ENCODE data around the gene DCLK1. TPM values are rescaled to one million over a fixed set of nuclear protein-coding genes. Genes with fewer than 3 reads are reported as not detected.

DCLK1 gene
- total RNA-seq, 3 donors from 2014 or later (not counting 1 experiment from before 2014, with no cell fraction given), result not detected

- intact Hi-C loops (cut with micrococcal nuclease), result no loop called here
- peaks cover 14 to 16% of the 10 kb centered on the region in 2 donors for H3K9me3 Mint-ChIP-seq
- H3K27ac Mint-ChIP-seq, result no peak overlapping the region
- DNase-seq (no peak), ATAC-seq (no peak)
- WGBS (ENCODE audit: insufficient coverage), result 73% methylated on average over 4 of the region's 4 CpGs
- H3K27me3 Mint-ChIP-seq (ENCODE audit: low read depth in 2 of 2), result no peaks in the 10 kb centered on the region
- Histone ChIP-seq H3K27me3 (ENCODE audit: control insufficient read depth, insufficient read depth, low read length) (no peaks in the 10 kb centered on the region), H3K36me3 (ENCODE audit: control insufficient read depth, insufficient read depth, low read length) (no peaks in the 10 kb centered on the region), H3K9me3 (ENCODE audit: control insufficient read depth, insufficient read depth, low read length) (no peaks in the 10 kb centered on the region), H3K4me1 (ENCODE audit: control insufficient read depth, insufficient read depth, low read length) (no peaks in the 10 kb centered on the region), H3K27ac (ENCODE audit: low read length) (no peak overlapping the region), H3K4me3 (ENCODE audit: low read length) (no peak overlapping the region)
- TF ChIP-seq, protein P1, sequence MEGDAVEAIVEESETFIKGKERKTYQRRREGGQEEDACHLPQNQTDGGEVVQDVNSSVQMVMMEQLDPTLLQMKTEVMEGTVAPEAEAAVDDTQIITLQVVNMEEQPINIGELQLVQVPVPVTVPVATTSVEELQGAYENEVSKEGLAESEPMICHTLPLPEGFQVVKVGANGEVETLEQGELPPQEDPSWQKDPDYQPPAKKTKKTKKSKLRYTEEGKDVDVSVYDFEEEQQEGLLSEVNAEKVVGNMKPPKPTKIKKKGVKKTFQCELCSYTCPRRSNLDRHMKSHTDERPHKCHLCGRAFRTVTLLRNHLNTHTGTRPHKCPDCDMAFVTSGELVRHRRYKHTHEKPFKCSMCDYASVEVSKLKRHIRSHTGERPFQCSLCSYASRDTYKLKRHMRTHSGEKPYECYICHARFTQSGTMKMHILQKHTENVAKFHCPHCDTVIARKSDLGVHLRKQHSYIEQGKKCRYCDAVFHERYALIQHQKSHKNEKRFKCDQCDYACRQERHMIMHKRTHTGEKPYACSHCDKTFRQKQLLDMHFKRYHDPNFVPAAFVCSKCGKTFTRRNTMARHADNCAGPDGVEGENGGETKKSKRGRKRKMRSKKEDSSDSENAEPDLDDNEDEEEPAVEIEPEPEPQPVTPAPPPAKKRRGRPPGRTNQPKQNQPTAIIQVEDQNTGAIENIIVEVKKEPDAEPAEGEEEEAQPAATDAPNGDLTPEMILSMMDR (IDR thresholded peaks at IDR 0.05), result no peak
- H3K4me3 Mint-ChIP-seq, result no peak overlapping the region
- no peaks in the 10 kb centered on the region for H3K4me1 Mint-ChIP-seq
- no peaks in the 10 kb centered on the region for H3K36me3 Mint-ChIP-seq
Measured at GRCh38 chr13:35879111-35879510, 252.1 kb downstream of the DCLK1 start.

GRCh38 chr13:35876601-35877000 lies 254.6 kb downstream of the DCLK1 start:
- no peak overlapping the region for H3K4me3 Mint-ChIP-seq
- no peak overlapping the region for H3K4me3 ChIP-seq (ENCODE audit: low read length)
- intact Hi-C loops (cut with micrococcal nuclease), result no loop called here
- peaks cover 7 to 9% of the 10 kb centered on the region in 2 donors for H3K9me3 Mint-ChIP-seq
- no peaks in the 10 kb centered on the region for H3K27me3 ChIP-seq (ENCODE audit: control insufficient read depth, insufficient read depth, low read length)
- H3K4me1 ChIP-seq (ENCODE audit: control insufficient read depth, insufficient read depth, low read length), result no peaks in the 10 kb centered on the region
- ATAC-seq (no peak), DNase-seq (no peak)
- no peaks in the 10 kb centered on the region for H3K36me3 ChIP-seq (ENCODE audit: control insufficient read depth, insufficient read depth, low read length)
- no peak overlapping the region for H3K27ac Mint-ChIP-seq
- WGBS (ENCODE audit: insufficient coverage), result 74% methylated on average over 1 of the region's 1 CpG
- H3K36me3 Mint-ChIP-seq, result no peaks in the 10 kb centered on the region
- no peaks in the 10 kb centered on the region for H3K4me1 Mint-ChIP-seq
- no peaks in the 10 kb centered on the region for H3K27me3 Mint-ChIP-seq (ENCODE audit: low read depth in 2 of 2)
- H3K9me3 ChIP-seq (ENCODE audit: control insufficient read depth, insufficient read depth, low read length), result no peaks in the 10 kb centered on the region
- TF ChIP-seq, protein P1 (IDR thresholded peaks at IDR 0.05), result no peak
- H3K27ac ChIP-seq (ENCODE audit: low read length), result no peak overlapping the region

DNA sequence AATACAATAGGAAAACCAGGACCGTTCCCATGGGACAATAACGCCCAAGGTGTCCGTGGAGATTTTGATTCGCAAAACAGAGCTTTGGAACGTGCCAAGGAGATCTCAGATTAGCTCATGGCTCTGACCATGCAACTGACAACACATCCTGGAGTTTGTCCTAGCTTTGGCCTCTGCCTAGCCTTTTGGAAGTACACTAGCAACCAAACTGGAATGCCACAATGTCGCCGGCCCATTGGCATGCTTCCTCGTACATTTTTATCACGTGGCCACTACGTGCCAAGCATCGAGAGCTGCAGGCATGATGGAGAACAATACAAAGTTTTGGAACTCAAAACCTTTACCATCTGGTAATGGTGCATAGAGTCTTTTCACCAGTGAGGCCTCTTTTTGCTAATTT lies 256.5 kb downstream of the DCLK1 start:
- Mint-ChIP-seq H3K27me3 (ENCODE audit: low read depth in 2 of 2) (no peaks in the 10 kb centered on the region), H3K4me3 (no peak overlapping the region), H3K36me3 (no peaks in the 10 kb centered on the region), H3K9me3 (peaks cover 5 to 7% of the 10 kb centered on the region in 2 donors), H3K27ac (no peak overlapping the region), H3K4me1 (no peaks in the 10 kb centered on the region)
- H3K4me1 ChIP-seq (ENCODE audit: control insufficient read depth, insufficient read depth, low read length), result no peaks in the 10 kb centered on the region
- H3K9me3 ChIP-seq (ENCODE audit: control insufficient read depth, insufficient read depth, low read length), result no peaks in the 10 kb centered on the region
- H3K27me3 ChIP-seq (ENCODE audit: control insufficient read depth, insufficient read depth, low read length), result no peaks in the 10 kb centered on the region
- TF ChIP-seq, protein P1 (IDR thresholded peaks at IDR 0.05), result no peak
- no peaks in the 10 kb centered on the region for H3K36me3 ChIP-seq (ENCODE audit: control insufficient read depth, insufficient read depth, low read length)
- intact Hi-C loops (cut with micrococcal nuclease), result no loop called here
- WGBS (ENCODE audit: insufficient coverage), result 88% methylated on average over 11 of the region's 11 CpGs
- no peak for ATAC-seq
- DNase-seq, result no peak
- no peak overlapping the region for H3K27ac ChIP-seq (ENCODE audit: low read length)
- no peak overlapping the region for H3K4me3 ChIP-seq (ENCODE audit: low read length)

- peaks cover 7 to 9% of the 10 kb centered on the region in 2 donors for H3K9me3 Mint-ChIP-seq
- DNase-seq (no peak), ATAC-seq (no peak)
- WGBS (ENCODE audit: insufficient coverage), result 79% methylated on average over 2 of the region's 2 CpGs
- no peak overlapping the region for H3K4me3 ChIP-seq (ENCODE audit: low read length)
- H3K9me3 ChIP-seq (ENCODE audit: control insufficient read depth, insufficient read depth, low read length), result no peaks in the 10 kb centered on the region
- no peak overlapping the region for H3K27ac ChIP-seq (ENCODE audit: low read length)
- H3K36me3 Mint-ChIP-seq, result no peaks in the 10 kb centered on the region
- no peaks in the 10 kb centered on the region for H3K27me3 Mint-ChIP-seq (ENCODE audit: low read depth in 2 of 2)
- H3K36me3 ChIP-seq (ENCODE audit: control insufficient read depth, insufficient read depth, low read length), result no peaks in the 10 kb centered on the region
- TF ChIP-seq, protein P1 (IDR thresholded peaks at IDR 0.05), result no peak
- H3K4me1 ChIP-seq (ENCODE audit: control insufficient read depth, insufficient read depth, low read length), result no peaks in the 10 kb centered on the region
- intact Hi-C loops (cut with micrococcal nuclease), result no loop called here
- no peak overlapping the region for H3K4me3 Mint-ChIP-seq
- no peaks in the 10 kb centered on the region for H3K27me3 ChIP-seq (ENCODE audit: control insufficient read depth, insufficient read depth, low read length)
- H3K27ac Mint-ChIP-seq, result no peak overlapping the region
- no peaks in the 10 kb centered on the region for H3K4me1 Mint-ChIP-seq
Measured at GRCh38 chr13:35872369-35872768, 258.8 kb downstream of the DCLK1 start.

Data from natural killer cell (primary cell).